ENCODE data around the gene CYP8B1.

DNA sequence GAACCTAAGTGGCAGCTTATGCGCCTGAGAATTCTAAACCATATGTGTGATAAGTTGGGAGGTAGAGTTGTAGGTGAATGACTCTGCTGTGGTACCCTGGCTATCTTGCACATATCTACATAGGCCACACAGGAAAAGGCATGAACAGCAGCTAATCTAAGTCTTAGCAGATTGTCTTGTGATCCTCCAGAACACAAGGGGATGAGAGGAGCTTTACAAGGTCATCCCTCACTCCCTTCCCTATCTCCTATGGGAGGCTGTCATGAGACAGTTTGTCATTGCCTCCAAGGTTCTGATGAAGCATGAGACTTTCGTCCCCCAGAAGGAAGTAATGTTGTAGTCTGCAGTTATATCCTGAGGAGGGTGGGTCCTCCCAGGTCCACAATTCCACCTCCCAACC, 26.6 kb upstream of the CYP8B1 start:
- TF ChIP-seq CTCF (IDR thresholded peaks at IDR 0.05; ENCODE audit: low read length) = no peak
- TF ChIP-seq EZH2 (IDR thresholded peaks at IDR 0.05; ENCODE audit: borderline replicate concordance, low read length) = no peak

Data from OCI-LY1 (cell line).